Thoracic aorta (tissue), 2 donors: ENCODE results near the gene UMODL1. TPM values are rescaled to one million over a fixed set of nuclear protein-coding genes. Genes with fewer than 3 reads are reported as not detected.

Experiments used
- ATAC-seq: fragments of 150-250 bp; one replicate; pipeline ENCODE4 v1.8.0; 2017; ENCODE audit warnings: low read depth; ENCODE audit not compliant: insufficient number of reproducible peaks, low FRiP score
- DNase-seq: peaks from one replicate; pipeline ENCODE4 v3.0.0-alpha.2; 2020; ENCODE audit warnings: low spot score
- H3K27ac ChIP-seq, 2 donors: fragments of 200-600 bp; sonication (generic); 1 replicate in 1 of 2; 2 replicates in 1 of 2; pipeline ENCODE4 v1.5.1; 2016; ENCODE audit warnings: mild to moderate bottlenecking in 2 of 2, moderate library complexity in 2 of 2
- H3K27me3 ChIP-seq: fragments of 200-600 bp; sonication (generic); replicated peaks from 2 replicates; pipeline ENCODE4 v1.6.0; 2016; ENCODE audit warnings: mild to moderate bottlenecking; ENCODE audit not compliant: insufficient read depth
- H3K36me3 ChIP-seq: fragments of 200-600 bp; sonication (generic); one replicate; pipeline ENCODE4 v1.5.1; 2016
- H3K4me1 ChIP-seq, 2 donors: fragments of 200-600 bp; sonication (generic); 1 replicate in 1 of 2; 2 replicates in 1 of 2; pipeline versions ENCODE4 v1.5.1 to v1.6.0; 2016; ENCODE audit warnings: low read depth in 2 of 2, mild to moderate bottlenecking in 1 of 2; ENCODE audit not compliant: control insufficient read depth in 1 of 2
- H3K4me3 ChIP-seq: fragments of 200-600 bp; sonication (generic); 2 replicates; pipeline ENCODE4 v1.5.1; 2016; ENCODE audit warnings: mild to moderate bottlenecking
- H3K9me3 ChIP-seq: fragments of 200-600 bp; sonication (generic); 2 replicates; pipeline ENCODE4 v1.5.1; 2016
- CTCF ChIP-seq: fragments of 200-600 bp; sonication (generic); IDR thresholded peaks from one replicate; pipeline ENCODE4 v1.5.1; 2019; ENCODE audit warnings: antibody characterized with exemption
- total RNA-seq, 2 donors: library from RNA; depleted of rRNA; stranded (reverse); fragments of >200 nt; gene quantifications; one replicate each; pipeline versions ENCODE4 v1.1.0 to v1.2.3, GENCODE V29; 2016

The UMODL1 gene
- total RNA-seq, 2 donors from 2014 or later, result 0.14 TPM; not detected in 1

- ATAC-seq (no peak), DNase-seq (no peak)
- no peaks in the 10 kb centered on the region for H3K4me1 ChIP-seq
- H3K27ac ChIP-seq, result no peak overlapping the region
- H3K4me3 ChIP-seq, result no peak overlapping the region
- no peak for TF ChIP-seq CTCF
- H3K27me3 ChIP-seq, result no peaks in the 10 kb centered on the region
- H3K36me3 ChIP-seq, result no peaks in the 10 kb centered on the region
- no peaks in the 10 kb centered on the region for H3K9me3 ChIP-seq
Observed at GRCh38 chr21:42146821-42147220, 75.7 kb downstream of the UMODL1 start.

GRCh38 chr21:42147386-42148020 lies 76.4 kb downstream of the UMODL1 start:
- Histone ChIP-seq H3K4me1 (no peaks in the 10 kb centered on the region), H3K9me3 (no peaks in the 10 kb centered on the region), H3K4me3 (no peak overlapping the region), H3K36me3 (no peaks in the 10 kb centered on the region), H3K27me3 (no peaks in the 10 kb centered on the region), H3K27ac (no peak overlapping the region)
- DNase-seq (no peak), ATAC-seq (no peak)
- no peak for TF ChIP-seq CTCF

GRCh38 chr21:42148097-42148496 lies 77.0 kb downstream of the UMODL1 start:
- Histone ChIP-seq H3K4me3 (no peak overlapping the region), H3K4me1 (no peaks in the 10 kb centered on the region), H3K27ac (no peak overlapping the region), H3K9me3 (no peaks in the 10 kb centered on the region), H3K27me3 (no peaks in the 10 kb centered on the region), H3K36me3 (no peaks in the 10 kb centered on the region)
- DNase-seq (no peak), ATAC-seq (no peak)
- TF ChIP-seq CTCF, result no peak

- Histone ChIP-seq H3K27ac (no peak overlapping the region), H3K9me3 (no peaks in the 10 kb centered on the region), H3K4me3 (no peak overlapping the region), H3K27me3 (no peaks in the 10 kb centered on the region), H3K4me1 (no peaks in the 10 kb centered on the region), H3K36me3 (no peaks in the 10 kb centered on the region)
- DNase-seq (no peak), ATAC-seq (no peak)
- no peak for TF ChIP-seq CTCF
Observed at GRCh38 chr21:42148584-42148983, 77.5 kb downstream of the UMODL1 start.

GRCh38 chr21:42149656-42150473 lies 78.7 kb downstream of the UMODL1 start:
- no peak for TF ChIP-seq CTCF
- Histone ChIP-seq H3K9me3 (no peaks in the 10 kb centered on the region), H3K36me3 (no peaks in the 10 kb centered on the region), H3K27me3 (no peaks in the 10 kb centered on the region), H3K27ac (no peak overlapping the region), H3K4me1 (no peaks in the 10 kb centered on the region), H3K4me3 (no peak overlapping the region)
- DNase-seq (no peak), ATAC-seq (no peak)
